ENCODE data around the gene PIP4K2C.

PIP4K2C gene

DNA sequence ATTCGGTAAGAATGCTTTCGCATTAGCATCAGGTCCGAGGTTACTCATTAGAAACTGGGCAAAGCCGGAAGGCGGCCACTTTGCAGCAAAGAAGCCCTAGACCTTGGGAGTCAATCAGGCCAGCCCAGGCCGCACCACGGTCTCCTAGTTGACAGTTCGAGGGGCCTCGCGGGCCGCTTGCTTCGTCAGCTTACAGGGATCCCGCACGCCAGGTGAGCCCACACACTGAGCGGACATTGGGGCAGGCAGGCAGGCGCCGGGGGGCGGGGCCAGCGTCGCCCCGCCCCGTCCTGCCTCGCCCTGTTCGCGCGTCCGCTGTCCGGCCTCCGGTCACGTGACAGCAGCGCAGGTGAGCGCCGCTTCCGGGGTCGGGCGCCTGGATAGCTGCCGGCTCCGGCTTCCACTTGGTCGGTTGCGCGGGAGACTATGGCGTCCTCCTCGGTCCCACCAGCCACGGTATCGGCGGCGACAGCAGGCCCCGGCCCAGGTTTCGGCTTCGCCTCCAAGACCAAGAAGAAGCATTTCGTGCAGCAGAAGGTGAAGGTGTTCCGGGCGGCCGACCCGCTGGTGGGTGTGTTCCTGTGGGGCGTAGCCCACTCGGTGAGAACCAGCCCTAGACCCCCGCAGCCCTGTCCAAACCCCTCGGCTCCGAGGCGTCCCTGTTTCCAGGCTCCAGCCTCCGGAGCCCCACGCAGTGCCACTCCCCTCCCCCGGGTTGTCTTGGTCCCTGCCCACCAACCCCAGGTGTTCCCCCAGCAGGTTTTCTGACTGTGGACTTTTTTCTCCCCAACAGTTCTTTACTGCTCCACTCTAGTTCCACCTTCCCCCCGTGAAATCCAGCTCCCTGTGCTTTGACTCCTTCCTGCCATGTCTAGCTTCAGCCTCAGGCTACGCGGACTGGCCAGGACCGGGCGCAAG, at the start of gene PIP4K2C:
TSS of gene PIP4K2C (plus strand) at position 329 of the 918 bp plus-strand sequence. CDS start at position 427, 98 bp downstream.
- DNase-seq: peak; percentile 55

DNA sequence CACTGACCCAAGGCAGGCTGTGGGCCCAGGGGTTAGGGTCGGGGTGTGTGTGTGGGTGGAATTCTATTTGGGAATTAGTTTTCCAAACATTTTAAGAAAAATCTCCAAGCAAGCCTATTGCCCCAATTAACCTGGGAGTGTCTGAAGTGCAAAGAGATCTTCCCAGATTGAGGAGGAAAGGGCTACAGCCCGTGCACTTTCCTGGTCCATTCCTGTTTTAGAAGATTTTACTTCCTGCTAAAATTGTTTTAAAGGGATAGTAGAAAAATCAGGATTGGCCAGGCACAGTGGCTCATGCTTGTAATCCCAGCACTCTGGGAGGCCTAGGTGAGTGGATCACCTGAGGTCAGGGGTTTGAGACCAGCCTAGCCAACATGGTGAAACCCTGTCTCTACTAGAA, 49.3 kb upstream of the PIP4K2C start:
- DNase-seq: no peak

DNA sequence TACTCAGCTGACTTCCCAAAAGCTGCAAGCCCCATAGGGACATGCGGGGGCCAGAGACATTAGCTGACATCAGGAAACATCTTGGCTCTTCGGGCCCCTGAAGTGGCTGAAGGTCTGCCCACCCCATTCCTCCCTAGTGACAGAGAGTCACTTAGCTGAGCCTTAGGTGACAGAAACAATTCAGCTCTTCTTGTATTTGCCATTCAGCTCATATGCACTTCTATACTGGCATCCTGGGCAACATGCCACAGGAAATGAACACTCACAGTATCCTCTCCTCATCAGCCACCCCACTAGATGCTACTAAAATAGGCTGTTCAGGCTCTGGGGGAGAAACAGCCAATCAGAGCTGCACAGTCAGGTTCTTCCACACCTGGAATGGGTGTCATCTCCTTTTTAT, 47.4 kb upstream of the PIP4K2C start:
- no peak for DNase-seq

DNA sequence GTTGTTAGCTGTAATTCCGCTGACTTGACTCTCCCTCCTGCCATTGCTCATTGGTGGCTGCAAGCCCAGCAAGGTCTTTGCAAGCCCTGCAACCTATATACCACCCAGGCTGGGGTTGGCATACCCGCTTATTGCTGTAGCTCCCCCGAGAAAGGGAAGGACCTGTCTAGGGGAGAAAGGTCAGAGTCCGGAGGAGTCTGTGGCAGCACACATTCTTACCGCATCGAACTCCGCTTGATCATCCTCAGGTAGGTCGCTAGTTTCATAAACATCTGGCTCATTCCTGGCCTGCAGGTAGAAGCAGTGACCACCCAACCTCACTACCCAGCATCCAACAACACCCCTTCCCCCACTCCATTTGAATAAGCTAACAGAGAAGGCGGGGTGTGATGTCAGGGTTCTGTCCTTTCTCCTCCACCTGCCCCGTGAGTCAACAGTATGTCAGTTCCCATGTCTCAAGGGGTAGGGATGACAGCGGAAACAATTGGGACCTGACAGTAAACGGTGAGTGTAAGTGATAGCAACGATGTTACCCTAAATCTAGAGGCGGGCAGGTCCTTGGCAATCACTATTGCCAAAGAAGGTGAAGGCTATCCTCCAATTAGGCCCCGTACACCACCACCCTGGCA, 45.1 kb upstream of the PIP4K2C start:
- DNase-seq: no peak

DNA sequence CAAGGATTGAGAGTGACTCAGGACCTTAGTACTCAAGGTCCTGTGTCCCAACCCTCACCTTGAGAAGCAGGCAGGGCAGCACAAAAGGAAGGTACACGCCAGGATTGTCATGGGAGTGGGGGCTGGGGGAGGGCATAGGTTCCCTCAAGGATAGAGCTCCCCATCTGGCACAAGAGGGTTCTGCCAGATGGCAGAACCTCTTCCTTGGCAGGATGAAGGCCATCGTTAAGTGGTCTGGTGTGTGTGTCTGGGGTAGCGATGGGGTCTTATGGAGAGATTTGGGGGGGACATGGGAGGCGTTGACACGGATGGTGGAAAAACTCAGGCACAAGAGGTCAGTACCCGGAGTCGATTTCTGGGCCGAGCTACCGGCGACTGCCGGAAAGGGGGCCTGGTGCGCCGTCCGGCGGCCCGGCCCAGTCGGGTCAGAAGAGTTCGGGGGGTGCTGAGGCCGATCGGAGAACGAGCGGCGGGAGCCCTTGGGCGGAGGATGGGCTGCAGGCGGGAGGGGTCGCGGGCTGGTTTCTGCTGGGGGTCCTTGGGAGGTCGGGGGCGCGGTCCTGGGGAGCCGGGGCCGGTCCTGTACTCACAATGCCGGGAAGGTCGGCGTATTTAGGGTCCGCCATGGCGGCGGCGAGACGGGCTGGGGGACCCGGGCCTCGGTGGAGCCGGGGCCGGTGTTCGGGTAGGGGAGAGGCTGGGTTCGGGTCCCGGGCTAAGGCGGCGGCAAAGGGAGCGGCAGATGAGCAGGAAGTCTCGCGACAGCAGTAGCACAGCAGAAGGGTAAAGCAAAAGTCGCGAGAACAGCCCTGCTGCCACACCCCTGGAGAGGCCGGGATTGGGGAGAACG, 44.3 kb upstream of the PIP4K2C start, which contains the start of gene DCTN2:
TSS of gene DCTN2 (minus strand) at position 755 of the 850 bp plus-strand sequence. CDS start at position 626, 129 bp downstream.
- peak; percentile 86 for DNase-seq

DNA sequence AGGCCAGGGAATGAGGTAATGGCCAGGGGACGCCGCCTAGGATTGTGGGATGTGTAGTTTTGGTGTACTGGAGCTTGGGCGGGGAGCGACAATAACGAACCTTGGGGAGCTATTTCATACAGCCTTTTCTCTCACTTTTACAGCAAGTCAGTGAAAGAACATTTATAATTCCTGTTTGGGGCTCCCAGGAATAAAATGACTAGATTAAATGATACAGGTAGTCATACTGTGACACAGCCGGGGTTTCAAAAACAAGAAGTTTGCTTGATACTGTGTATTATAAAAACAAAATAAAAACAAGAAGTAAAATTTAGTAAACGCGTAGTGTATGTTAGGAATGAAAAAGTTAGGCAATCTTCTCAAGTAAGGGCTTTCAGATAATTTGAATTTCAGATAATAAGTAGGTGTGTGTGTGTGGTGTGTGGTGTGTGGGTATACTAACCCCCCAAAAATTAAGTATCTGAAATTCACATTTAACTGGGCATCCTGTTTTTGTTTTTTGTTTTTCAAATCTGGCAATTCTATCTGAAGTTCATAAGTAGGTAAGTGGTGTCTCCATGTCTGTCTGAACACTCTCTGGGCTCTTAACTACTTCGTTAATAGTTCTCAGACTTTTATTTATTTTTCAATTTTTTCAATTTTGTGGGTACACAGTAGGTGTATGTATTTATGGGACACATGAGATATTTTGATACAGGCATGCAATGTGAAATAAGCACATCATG, 43.5 kb upstream of the PIP4K2C start:
- no peak for DNase-seq

DNA sequence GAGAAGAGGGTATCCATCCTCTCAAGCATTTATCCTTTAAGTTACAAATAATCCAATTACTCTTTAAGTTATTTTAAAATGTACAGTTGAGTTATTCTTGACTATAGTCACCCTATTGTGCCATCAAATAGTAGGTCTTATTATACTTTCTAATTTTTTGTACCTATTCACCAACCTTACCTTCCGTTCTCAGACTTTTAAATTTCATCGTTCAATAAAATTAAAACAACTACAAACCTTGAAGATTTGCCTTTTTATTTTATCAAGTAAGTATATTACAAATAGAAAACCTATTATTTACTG, 43.0 kb upstream of the PIP4K2C start:
- DNase-seq: no peak

DNA sequence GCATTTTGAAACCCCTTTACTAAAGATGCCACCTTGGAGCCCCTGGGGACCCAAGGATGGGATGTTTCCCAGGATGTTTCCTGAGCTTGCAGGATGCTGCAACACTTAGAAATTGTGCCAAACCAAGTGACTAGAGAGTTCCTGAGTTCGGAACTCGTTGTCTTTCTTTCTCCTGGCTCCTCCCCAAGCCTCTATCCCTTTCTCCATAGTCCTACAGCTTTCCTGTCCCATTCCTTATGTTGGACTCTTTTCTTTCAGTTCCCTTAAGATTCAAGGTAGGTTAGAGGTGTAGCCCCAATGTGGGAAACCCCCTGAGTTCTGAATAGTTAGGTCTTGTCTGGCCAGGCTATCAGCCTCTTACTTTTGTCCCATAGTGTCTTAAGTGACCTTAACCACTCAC, 42.5 kb upstream of the PIP4K2C start:
- no peak for DNase-seq

DNA sequence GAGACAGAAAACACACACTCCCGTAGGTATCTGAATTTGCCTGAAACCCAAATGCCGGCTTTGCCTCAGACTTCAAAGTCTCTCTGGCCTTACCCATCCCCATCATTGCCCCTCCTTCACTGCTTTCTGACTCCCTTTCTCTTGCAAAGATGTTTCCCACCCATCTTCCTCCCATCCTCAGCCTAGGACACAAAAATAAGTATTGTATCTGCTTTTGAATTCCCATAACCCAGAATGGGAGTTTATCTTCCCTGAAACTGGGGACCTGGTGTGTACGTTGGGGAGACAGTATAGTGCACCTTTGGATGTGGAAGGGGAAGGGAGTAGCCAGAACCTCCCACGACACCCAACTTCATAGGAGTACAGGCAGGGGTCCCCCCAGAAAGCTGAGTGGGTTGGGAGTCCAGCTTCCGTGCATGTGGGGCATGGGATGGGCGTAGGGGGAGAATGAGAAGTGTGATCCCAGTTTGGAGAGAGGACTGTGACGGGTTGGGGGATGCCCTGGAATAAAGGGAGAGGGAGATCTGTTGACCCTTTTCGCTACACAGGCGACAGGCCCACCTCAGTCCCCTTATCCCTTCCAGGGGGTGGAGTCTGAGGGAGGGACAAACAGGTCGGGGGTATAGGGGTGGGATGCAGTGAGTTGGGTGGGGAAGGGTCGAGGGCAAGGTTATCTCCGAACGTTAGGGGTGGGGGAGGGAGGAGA, 41.6 kb upstream of the PIP4K2C start:
- DNase-seq: no peak

DNA sequence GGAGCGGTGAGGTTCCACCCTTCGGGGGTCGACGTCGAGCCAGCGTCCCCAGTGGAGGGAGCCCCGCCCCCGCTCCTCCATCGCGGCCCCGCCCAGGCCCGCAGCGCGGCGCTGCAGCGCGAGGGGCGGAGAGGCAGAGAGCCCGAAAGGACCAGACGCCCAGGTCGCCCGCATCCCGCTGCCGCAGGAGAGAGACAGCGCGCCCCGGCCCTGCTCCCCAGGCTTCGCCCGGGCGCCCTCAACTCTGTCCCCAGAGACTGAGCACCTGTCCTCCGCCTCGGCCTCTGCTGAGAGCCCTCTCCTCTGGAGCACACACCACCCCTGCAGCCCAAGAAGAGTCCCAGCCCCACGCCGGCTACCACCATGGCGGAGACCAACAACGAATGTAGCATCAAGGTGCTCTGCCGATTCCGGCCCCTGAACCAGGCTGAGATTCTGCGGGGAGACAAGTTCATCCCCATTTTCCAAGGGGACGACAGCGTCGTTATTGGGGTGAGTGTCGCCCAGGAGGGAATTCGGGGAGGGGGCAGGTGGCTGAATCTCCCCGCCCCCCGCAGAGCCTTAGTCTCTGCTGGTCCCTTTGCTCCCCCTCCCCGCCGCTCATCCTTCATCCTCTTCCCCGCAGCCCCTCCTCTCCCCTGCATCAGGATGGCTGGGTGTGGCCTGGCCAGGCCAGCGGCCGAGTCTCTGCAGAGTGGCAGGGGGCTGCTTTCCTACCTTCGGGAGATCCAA, 40.9 kb upstream of the PIP4K2C start, which contains the start of gene KIF5A:
TSS of gene KIF5A (plus strand) at position 136 of the 732 bp plus-strand sequence. CDS start at position 364, 228 bp downstream.
- DNase-seq: peak; percentile 25

DNA sequence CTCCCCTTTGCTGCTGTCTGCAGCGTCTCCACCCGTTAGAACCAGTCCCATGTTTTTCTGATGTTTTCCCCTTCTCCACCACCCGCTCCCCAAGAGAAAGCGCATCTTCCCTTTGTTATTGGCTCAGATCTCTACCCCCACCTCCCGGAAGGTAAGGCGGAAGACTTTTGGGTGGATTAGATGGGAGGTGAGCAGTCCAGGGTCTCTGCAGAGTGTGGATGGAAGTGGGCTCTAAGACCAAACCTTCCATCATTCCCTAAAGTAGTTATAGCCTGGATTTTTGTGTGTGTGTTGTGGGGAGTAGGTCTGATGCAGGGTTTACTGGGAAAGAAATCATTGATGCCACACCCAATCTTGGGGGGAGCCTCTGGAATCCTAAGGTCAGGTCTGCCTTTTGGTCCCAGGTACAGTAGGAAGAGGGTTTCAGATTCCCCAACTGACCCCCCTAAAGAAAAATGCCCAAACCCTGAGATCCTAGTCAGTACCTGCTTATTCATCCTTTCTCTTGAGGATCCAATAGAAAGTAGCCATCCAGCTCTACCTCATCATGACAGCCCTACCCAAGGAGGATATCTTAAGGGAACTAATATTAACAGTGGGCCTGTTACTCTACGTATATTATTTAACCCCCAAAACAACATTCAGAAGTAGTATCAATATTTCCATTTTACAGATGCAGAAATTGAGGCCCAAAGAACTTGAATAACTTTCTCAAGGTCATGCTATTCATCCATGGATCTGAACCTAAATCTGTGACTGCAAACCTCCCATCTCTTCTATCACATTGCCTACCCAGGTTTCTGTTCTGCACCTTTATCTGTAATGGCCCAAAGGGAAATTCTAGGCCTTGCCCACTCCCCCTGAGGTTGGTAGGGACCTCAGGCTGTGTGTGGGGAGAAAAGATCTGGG, 40.1 kb upstream of the PIP4K2C start:
- no peak for DNase-seq

DNA sequence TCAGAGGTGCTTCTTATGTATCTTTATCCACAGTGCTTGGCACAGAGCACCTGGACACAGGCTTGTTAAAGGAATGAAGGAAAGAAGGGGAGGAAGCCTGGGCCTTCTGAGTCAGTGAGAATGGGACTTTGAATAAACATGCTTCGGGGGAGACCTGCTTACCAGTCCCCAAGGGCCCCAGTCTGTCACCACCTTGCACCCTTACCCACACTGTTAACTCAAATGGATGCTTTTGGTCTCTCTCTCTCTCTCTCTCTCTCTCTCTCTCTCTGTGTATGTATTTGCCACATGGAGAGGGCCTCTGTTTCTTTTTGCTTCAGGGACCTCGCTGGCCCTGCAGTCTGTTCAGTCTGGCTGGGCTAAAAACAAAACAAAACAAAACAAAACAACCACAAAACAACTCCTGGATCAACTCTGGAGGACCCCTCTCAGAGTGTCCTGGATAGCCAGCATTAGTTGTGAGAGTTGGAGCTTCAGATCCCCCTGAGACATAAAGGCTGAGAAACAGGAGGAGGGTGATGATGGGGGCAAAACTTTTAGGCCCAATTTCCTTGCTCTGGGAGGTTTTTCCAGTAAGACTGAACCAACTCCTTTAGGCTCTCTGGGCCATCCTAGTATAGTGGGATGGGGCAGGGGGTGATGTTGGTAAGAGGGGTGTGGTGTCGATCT, 39.2 kb upstream of the PIP4K2C start:
- no peak for DNase-seq

DNA sequence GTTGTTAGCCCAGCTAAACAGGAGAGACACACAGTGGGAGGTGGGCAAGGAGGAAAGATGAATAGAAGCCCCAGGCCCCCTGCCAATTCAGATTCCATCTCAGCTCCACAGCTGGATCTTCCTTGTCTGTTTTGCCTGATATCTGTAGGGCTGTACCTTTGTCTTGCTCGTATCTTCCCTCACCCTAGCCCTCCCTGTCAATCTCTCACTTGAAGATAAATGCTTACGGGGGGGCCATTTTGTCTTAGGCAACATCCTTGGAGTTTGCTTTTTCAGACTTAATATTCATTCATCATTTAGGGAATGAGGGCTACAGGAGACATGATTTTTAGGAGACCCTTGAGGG, 38.7 kb upstream of the PIP4K2C start:
- DNase-seq: no peak

DNA sequence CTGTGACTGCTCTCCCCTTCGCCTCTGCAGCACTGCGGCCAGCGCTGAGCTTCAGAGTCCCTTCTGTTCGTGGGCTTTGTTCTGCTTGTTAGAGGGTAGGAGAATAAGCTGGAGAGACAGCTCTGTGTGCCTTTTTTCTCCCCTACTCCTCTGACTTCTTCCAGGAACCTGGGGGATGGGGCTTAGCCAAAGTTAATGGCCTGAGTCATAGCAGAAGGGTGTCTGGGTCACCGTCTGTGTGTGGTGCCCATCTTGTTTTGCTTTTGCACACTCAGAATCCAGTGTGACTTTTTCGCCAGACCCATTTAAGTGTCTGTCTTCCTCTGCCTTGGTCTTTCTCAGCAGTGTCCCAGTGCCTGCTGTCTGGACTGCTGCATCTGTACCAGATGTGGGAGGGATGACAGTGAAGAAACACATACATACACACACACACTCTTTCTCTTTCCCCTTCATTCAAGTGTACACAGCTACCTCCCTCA, 38.1 kb upstream of the PIP4K2C start:
- no peak for DNase-seq

DNA sequence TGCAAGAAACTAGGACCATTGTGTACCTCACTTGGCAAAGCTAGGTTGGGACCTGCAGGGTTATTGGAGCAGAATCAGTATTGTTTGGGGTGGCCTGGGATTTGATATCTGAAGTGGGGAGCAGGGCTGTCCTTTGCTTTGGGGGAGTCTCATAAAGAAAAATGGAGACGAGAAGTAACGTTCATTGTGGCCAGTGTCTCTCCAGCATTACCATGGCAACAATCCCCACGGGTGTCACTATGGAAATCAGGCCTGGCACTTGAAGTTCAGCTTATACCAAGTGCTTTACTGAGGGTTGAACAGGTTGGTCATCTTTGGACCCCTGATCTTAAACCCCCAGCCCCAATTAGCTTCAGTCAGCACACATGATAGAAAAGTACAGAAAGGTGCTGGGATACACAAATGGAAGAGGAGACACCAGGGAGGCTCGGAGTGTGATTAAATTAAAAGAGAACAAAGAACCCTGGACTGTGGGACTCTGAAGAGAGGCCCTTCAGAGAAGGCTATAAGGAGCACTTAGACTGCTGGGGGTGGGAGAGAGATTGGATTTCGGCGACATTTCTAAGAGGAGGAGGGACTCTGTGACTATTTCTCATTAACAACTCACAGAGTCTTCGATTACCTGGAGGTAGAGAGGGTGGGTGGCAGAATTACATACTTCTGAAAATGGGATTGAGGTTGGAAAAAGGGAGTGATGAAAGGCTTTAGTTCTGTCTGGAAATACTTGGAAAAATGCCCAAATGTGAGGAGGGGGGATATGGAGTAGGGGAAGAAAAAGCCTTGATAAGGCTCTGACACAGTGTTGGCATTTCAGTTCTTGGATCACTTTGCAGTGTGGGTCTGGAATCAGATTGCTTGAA, 37.4 kb upstream of the PIP4K2C start:
- DNase-seq: no peak

DNA sequence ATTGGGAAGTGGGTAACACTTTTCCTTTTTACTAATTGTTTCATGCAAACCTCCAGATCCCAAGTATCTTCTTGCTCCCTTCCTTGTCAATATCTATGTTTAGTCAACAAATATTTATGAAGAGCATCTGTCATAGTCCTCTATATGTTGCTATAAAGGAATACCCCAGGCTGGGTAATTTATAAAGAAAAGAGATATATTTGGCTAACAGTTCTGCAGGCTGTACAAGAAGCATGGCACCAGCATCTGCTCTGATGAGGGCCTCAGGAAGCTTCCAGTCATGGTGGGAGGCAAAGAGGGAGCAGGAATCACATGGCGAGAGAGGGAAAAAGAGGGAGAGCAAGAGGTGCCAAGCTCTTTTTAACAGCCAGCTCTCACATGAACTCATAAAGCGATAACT, 36.5 kb upstream of the PIP4K2C start:
- DNase-seq: no peak

DNA sequence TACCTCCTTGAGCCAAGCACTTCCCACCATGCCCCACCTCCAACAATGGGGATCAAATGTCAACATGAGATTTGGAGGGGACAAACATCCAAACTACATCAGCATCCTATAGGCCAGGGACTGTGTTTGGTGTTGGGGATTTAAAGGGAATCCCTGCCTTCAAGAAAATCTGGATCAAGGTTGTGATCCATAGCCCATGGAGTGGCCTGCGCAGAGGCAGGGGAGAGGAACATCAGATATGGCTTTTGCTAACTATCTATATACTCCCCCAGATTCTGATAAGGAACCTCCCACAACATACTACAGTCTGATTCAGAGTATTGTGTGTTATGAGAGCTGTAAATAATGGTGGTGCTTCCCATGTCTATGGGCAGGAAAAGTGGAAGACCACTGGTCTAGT, 36.1 kb upstream of the PIP4K2C start:
- DNase-seq: no peak

DNA sequence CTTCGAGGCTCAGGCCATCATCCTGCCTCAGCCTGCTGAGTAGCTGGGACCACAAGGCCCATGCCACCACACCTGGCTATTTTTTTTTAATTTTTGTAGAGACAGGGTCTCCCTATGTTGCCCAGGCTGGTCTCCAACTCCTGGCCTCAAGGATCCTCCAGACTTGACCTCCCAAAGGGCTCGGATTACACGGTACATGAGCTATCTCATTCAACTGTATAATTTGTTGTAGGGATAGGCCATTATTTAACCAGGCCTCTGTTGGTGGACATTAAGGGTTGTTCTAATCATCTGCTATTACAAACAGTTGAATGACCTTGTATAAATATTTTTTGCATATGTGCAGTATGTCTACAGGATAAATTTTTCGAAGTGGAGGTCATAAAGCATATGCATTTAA, 32.1 kb upstream of the PIP4K2C start:
- no peak for DNase-seq
